Liver (tissue), 3 donors: ENCODE data around the gene ZFP91.

Experiments used
- EGR1 ChIP-seq, 2 donors: IDR thresholded peaks; 2 replicates each; pipeline ENCODE4 v1.6.1; 2016 to 2018; ENCODE audit warnings: antibody characterized with exemption in 2 of 2, low read depth in 2 of 2
- SP1 ChIP-seq: IDR thresholded peaks from 2 replicates; pipeline ENCODE4 v1.6.1; 2018; ENCODE audit warnings: antibody characterized with exemption, mild to moderate bottlenecking
- TAF1 ChIP-seq: conservative IDR thresholded peaks from 2 replicates; pipeline ENCODE4 v1.6.1; 2016; ENCODE audit warnings: antibody characterized with exemption, mild to moderate bottlenecking
- TF ChIP-seq, protein P1 (sequence below): IDR thresholded peaks from 2 replicates; pipeline ENCODE4 v1.6.1; 2016; ENCODE audit warnings: antibody characterized with exemption
- TF ChIP-seq, protein P2 (sequence below): fragments of 150-350 bp; IDR thresholded peaks from 2 replicates; pipeline ENCODE4 v1.5.1; 2017; ENCODE audit warnings: improper control_type of control experiment, low read depth, low read length; ENCODE audit not compliant: missing input control
- TF ChIP-seq, protein P3 (sequence below): IDR thresholded peaks from 2 replicates; pipeline ENCODE4 v1.6.1; 2016; ENCODE audit warnings: antibody characterized with exemption, mild to moderate bottlenecking
- donor health status: healthy.
- donor health status: healthy.

DNA sequence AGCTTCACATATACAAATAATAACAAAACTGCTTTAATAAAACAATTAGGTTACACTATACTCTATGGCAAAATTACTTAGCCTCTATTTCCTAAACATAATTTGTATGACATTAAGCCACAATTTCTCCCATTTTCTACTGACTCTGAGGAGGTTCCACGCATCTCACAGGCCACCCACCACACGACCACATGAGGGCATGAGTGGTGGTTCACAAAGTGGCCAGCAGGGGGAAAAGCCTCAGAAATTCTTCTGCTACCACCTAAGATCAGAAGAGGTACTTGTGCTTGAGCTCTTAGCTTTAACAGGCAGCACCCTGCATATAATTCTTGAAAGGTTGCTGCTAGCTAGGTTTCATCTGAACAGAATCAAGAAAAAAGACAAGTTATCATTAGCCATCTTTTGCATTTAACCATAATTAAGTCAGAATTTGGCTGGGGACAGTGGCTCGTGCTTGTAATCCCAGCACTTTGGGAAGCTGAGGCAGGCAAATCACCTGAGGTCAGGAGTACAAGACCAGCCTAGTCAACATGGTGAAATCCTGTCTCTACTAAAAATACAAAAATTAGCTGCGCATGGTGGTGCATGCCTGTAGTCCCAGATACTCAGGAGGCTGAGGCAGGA lies 10.9 kb upstream of the ZFP91 start:
- TF ChIP-seq, protein P1, sequence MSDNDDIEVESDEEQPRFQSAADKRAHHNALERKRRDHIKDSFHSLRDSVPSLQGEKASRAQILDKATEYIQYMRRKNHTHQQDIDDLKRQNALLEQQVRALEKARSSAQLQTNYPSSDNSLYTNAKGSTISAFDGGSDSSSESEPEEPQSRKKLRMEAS: no peak
- TF ChIP-seq, protein P2, sequence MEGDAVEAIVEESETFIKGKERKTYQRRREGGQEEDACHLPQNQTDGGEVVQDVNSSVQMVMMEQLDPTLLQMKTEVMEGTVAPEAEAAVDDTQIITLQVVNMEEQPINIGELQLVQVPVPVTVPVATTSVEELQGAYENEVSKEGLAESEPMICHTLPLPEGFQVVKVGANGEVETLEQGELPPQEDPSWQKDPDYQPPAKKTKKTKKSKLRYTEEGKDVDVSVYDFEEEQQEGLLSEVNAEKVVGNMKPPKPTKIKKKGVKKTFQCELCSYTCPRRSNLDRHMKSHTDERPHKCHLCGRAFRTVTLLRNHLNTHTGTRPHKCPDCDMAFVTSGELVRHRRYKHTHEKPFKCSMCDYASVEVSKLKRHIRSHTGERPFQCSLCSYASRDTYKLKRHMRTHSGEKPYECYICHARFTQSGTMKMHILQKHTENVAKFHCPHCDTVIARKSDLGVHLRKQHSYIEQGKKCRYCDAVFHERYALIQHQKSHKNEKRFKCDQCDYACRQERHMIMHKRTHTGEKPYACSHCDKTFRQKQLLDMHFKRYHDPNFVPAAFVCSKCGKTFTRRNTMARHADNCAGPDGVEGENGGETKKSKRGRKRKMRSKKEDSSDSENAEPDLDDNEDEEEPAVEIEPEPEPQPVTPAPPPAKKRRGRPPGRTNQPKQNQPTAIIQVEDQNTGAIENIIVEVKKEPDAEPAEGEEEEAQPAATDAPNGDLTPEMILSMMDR: peak; percentile 63
- TF ChIP-seq, protein P3, sequence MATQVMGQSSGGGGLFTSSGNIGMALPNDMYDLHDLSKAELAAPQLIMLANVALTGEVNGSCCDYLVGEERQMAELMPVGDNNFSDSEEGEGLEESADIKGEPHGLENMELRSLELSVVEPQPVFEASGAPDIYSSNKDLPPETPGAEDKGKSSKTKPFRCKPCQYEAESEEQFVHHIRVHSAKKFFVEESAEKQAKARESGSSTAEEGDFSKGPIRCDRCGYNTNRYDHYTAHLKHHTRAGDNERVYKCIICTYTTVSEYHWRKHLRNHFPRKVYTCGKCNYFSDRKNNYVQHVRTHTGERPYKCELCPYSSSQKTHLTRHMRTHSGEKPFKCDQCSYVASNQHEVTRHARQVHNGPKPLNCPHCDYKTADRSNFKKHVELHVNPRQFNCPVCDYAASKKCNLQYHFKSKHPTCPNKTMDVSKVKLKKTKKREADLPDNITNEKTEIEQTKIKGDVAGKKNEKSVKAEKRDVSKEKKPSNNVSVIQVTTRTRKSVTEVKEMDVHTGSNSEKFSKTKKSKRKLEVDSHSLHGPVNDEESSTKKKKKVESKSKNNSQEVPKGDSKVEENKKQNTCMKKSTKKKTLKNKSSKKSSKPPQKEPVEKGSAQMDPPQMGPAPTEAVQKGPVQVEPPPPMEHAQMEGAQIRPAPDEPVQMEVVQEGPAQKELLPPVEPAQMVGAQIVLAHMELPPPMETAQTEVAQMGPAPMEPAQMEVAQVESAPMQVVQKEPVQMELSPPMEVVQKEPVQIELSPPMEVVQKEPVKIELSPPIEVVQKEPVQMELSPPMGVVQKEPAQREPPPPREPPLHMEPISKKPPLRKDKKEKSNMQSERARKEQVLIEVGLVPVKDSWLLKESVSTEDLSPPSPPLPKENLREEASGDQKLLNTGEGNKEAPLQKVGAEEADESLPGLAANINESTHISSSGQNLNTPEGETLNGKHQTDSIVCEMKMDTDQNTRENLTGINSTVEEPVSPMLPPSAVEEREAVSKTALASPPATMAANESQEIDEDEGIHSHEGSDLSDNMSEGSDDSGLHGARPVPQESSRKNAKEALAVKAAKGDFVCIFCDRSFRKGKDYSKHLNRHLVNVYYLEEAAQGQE: no peak
- TF ChIP-seq SP1 (no peak), TAF1 (no peak), EGR1 (IDR thresholded peaks at IDR 0.05; ENCODE audit: low read depth in 2 of 2) (no peak)
